HFFc6 (cell line): ENCODE data around the gene IL18BP. TPM values are rescaled to one million over a fixed set of nuclear protein-coding genes. Genes with fewer than 3 reads are reported as not detected.

Source experiments
- DNase-seq: peaks from one replicate; pipeline ENCODE4 v3.0.0-alpha.2; 2018
- H3K27ac Mint-ChIP-seq: 2 replicates; pipeline ENCODE4 v1.8.0; 2020; ENCODE audit warnings: mild to moderate bottlenecking, mixed read lengths
- H3K27me3 Mint-ChIP-seq: 2 replicates; pipeline ENCODE4 v1.8.0; 2021; ENCODE audit warnings: mild to moderate bottlenecking, moderate library complexity, mixed read lengths; ENCODE audit not compliant: insufficient read depth
- H3K36me3 Mint-ChIP-seq: 2 replicates; pipeline ENCODE4 v1.8.0; 2021; ENCODE audit warnings: low read depth, mixed read lengths
- H3K4me1 Mint-ChIP-seq: 2 replicates; pipeline ENCODE4 v1.8.0; 2020; ENCODE audit warnings: low read depth, mixed read lengths
- H3K4me3 Mint-ChIP-seq: 2 replicates; pipeline ENCODE4 v1.8.0; 2020; ENCODE audit warnings: mild to moderate bottlenecking, moderate library complexity, mixed read lengths
- H3K9me3 Mint-ChIP-seq: 2 replicates; pipeline ENCODE4 v1.8.0; 2020; ENCODE audit warnings: mild to moderate bottlenecking, mixed read lengths
- total RNA-seq, 6 experiments: library from RNA; stranded (reverse); fragmentation: NEBNext Ultra II Directional; extraction: Animal tissue kit (Norgen Biotek cat#: 25700); gene quantifications; 2 replicates in 1 of 6; 3 replicates in 5 of 6; pipeline ENCODE4 v1.2.3, GENCODE V29; 2021
- TF ChIP-seq, protein P1 (sequence below): fragments of 200-600 bp; sonication (generic); IDR thresholded peaks from 2 replicates; pipeline ENCODE4 v1.5.0; 2021; ENCODE audit warnings: antibody characterized with exemption, mild to moderate bottlenecking

IL18BP gene
- total RNA-seq, 6 experiments from 2014 or later: 1.5 to 2.3 (median 1.8) TPM

DNA sequence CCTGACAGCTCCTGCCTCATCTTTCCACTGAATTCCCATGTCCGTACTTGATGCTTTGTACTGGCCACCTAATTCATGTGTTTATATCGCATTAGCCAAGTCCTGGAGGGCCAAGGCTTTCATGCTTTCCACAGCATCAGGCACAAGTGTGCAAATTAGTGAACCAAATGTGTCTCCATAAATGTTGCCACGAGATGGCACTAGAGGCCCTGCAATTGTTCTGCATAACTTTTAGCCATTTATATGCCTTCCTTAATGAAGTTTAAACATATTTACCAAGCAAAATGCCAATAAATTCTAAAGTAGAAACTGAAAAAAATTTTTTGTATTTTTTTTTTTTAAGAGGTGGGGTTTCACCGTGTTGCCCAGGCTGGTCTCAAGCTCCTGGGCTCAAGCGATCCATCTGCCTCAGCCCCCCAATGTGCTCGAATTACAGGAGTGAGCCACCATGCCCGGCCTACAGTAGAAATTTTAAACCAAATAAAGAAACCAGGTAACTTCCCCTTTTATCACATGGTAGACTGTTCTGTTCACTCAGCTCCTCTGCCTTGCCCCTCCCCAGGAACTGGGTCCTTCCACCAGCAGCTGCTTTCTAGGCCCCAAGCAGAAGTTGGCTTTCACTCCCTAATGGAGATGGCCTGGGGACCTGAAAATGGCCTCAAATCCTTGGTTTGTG is 20.8 kb upstream of the IL18BP start:
- H3K4me1 Mint-ChIP-seq: peaks cover 21% of the 10 kb centered on the region
- H3K27me3 Mint-ChIP-seq: peaks cover 4% of the 10 kb centered on the region; the same call in 1 of the 2 replicates
- H3K27ac Mint-ChIP-seq: no peak overlapping the region
- peaks cover 4% of the 10 kb centered on the region; the same call in 1 of the 2 replicates for H3K36me3 Mint-ChIP-seq
- H3K9me3 Mint-ChIP-seq: no peaks in the 10 kb centered on the region
- TF ChIP-seq, protein P1, sequence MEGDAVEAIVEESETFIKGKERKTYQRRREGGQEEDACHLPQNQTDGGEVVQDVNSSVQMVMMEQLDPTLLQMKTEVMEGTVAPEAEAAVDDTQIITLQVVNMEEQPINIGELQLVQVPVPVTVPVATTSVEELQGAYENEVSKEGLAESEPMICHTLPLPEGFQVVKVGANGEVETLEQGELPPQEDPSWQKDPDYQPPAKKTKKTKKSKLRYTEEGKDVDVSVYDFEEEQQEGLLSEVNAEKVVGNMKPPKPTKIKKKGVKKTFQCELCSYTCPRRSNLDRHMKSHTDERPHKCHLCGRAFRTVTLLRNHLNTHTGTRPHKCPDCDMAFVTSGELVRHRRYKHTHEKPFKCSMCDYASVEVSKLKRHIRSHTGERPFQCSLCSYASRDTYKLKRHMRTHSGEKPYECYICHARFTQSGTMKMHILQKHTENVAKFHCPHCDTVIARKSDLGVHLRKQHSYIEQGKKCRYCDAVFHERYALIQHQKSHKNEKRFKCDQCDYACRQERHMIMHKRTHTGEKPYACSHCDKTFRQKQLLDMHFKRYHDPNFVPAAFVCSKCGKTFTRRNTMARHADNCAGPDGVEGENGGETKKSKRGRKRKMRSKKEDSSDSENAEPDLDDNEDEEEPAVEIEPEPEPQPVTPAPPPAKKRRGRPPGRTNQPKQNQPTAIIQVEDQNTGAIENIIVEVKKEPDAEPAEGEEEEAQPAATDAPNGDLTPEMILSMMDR: peak; percentile 89
- H3K4me3 Mint-ChIP-seq: no peak overlapping the region
- DNase-seq: peak; percentile 54

DNA sequence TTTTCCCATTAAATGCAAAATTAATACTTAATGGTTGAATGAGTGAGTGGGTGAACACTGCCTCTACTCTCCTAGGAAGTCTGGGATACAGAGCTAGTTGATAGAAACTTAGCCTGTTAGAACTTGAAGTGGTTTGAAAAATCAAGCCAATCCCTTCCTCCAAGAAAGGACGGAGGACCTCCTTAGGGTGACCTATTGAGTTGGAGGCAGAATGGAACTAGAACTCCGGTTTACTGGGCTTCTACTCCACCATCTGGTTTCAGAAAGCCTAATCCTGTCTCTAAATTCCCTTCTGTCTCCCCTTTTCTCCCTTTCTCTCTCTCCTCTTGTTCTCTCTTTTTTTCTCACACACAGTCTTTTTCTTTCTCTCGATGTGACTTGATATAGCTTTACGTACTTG is 19.6 kb upstream of the IL18BP start:
- Mint-ChIP-seq H3K27ac (no peak overlapping the region), H3K27me3 (peaks cover 4% of the 10 kb centered on the region; the same call in 1 of the 2 replicates), H3K4me1 (peaks cover 29% of the 10 kb centered on the region), H3K4me3 (no peak overlapping the region), H3K9me3 (no peaks in the 10 kb centered on the region), H3K36me3 (peaks cover 4% of the 10 kb centered on the region; the same call in 1 of the 2 replicates)
- no peak for DNase-seq
- TF ChIP-seq, protein P1: no peak

DNA sequence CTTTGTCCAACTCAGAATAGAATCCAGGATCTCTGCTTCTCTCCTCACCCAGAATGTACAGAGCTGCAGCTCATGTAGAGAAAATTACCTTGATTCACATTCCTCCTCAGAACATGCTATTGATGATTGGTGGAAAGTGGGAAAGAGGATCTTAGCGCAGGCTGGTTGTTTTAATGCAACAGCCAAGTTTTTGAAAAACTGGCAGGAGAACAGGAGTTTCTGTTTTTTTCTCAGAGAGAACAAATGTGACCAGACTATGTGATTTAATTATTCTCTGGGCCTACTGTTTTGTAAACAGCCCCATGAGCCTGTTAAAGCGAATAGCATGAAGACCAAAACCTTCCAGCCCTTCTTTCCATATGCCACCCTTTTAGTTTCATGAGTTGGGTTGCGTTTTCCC is 19.1 kb upstream of the IL18BP start:
- DNase-seq: no peak
- TF ChIP-seq, protein P1: no peak
- Mint-ChIP-seq H3K9me3 (no peaks in the 10 kb centered on the region), H3K27ac (no peak overlapping the region), H3K27me3 (peaks cover 4% of the 10 kb centered on the region; the same call in 1 of the 2 replicates), H3K36me3 (peaks cover 4% of the 10 kb centered on the region; the same call in 1 of the 2 replicates), H3K4me1 (peaks cover 25% of the 10 kb centered on the region), H3K4me3 (no peak overlapping the region)

DNA sequence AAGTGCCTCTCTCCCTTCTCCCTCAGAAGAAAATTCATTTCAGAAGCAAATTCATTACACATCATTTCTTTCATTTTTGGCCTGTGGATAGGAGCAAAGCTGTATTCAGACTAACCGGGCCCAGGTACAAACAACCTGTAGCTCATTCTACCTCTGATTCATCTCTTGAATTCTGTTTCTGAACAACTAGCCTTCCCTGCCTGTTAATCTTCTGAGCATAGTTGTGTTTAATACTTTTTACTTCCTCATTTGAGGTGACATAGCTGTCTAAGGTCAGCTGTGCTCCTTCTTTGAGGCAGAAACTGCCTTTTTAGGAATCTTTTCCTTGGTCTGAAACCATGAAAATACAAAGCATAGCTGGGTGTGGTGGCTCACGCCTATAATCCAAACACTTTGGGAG is 12.6 kb upstream of the IL18BP start:
- Mint-ChIP-seq H3K27ac (no peak overlapping the region), H3K4me3 (no peak overlapping the region), H3K27me3 (no peaks in the 10 kb centered on the region), H3K4me1 (peaks cover 28% of the 10 kb centered on the region), H3K36me3 (no peaks in the 10 kb centered on the region), H3K9me3 (no peaks in the 10 kb centered on the region)
- TF ChIP-seq, protein P1: no peak
- no peak for DNase-seq

DNA sequence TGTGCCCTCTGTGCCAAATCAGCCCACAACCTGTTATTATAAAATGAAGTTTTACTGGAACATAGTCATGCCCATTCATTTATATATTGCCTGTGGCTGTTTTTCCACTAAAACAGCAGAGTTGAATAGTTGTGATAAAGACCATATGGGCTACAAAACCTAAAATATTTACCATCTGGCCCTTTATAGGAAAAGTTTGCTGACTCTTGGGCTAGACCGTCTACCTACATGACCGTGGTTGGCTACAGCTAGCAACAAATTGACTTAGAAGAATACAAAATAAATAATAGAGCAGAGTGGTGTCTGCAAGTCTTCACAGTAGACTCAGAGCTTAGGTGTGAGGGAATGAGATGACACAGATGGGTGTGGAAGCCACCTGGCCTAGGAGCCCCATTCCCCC is 11.2 kb upstream of the IL18BP start:
- TF ChIP-seq, protein P1: no peak
- Mint-ChIP-seq H3K4me1 (peaks cover 28% of the 10 kb centered on the region), H3K36me3 (no peaks in the 10 kb centered on the region), H3K9me3 (no peaks in the 10 kb centered on the region), H3K27me3 (no peaks in the 10 kb centered on the region), H3K4me3 (no peak overlapping the region; the same call in 1 of the 2 replicates), H3K27ac (peak overlapping the region; percentile 68)
- no peak for DNase-seq
